ENCODE data around the gene RTN4. TPM values are rescaled to one million over a fixed set of nuclear protein-coding genes. Genes with fewer than 3 reads are reported as not detected.
A peak's percentile ranks its signal among the peaks of the same experiment; 100 is the strongest.
"Not testable (repeated sequence)": the region's sequence is repeated elsewhere in the genome, so short reads cannot be mapped to it uniquely, and the experiment has no call there.

The RTN4 gene
- total RNA-seq, 2 donors from 2014 or later: 199 to 280 TPM

- no peak for DNase-seq
- Histone ChIP-seq H3K27me3 (no peaks in the 10 kb centered on the region), H3K9me3 (no peaks in the 10 kb centered on the region), H3K27ac (no peak overlapping the region), H3K36me3 (no peaks in the 10 kb centered on the region), H3K4me1 (peaks cover 3% of the 10 kb centered on the region), H3K4me3 (no peak overlapping the region), H3K9ac (ENCODE audit: low read depth in 2 of 2, low read length in 2 of 2) (no peak overlapping the region)
- TF ChIP-seq, protein P1, sequence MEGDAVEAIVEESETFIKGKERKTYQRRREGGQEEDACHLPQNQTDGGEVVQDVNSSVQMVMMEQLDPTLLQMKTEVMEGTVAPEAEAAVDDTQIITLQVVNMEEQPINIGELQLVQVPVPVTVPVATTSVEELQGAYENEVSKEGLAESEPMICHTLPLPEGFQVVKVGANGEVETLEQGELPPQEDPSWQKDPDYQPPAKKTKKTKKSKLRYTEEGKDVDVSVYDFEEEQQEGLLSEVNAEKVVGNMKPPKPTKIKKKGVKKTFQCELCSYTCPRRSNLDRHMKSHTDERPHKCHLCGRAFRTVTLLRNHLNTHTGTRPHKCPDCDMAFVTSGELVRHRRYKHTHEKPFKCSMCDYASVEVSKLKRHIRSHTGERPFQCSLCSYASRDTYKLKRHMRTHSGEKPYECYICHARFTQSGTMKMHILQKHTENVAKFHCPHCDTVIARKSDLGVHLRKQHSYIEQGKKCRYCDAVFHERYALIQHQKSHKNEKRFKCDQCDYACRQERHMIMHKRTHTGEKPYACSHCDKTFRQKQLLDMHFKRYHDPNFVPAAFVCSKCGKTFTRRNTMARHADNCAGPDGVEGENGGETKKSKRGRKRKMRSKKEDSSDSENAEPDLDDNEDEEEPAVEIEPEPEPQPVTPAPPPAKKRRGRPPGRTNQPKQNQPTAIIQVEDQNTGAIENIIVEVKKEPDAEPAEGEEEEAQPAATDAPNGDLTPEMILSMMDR (IDR thresholded peaks at IDR 0.05): no peak
- intact Hi-C loops (cut with DNase I): no loop called here
Measured at GRCh38 chr2:55096586-55096985, 46.3 kb upstream of the RTN4 start.

DNA sequence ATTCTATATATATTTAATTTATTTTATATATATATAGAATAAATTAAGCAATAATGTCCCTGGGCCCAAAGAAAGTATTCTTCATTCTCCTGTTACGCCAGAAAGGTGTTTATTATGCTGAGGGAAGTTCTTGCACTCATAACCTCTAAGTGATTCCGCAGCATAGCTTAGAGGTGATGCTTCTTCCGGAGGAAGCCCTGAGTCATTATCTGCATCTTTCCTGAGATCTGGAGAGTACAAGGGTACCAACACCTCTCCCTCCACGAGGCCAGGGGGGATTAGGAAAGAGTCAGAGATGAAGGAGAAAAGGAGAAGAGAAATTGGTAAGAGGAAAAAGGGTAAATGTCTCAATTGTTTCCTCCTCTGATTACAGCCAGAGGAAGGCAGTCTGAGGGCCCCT is 43.1 kb upstream of the RTN4 start:
- no peaks in the 10 kb centered on the region for H3K4me1 ChIP-seq
- intact Hi-C loops (cut with DNase I): no loop called here
- no peaks in the 10 kb centered on the region for H3K27me3 ChIP-seq

GRCh38 chr2:55092439-55092838 is 42.2 kb upstream of the RTN4 start:
- TF ChIP-seq, protein P1 (IDR thresholded peaks at IDR 0.05): no peak
- Histone ChIP-seq H3K27me3 (no peaks in the 10 kb centered on the region), H3K4me3 (no peak overlapping the region), H3K9me3 (no peaks in the 10 kb centered on the region), H3K4me1 (no peaks in the 10 kb centered on the region), H3K36me3 (no peaks in the 10 kb centered on the region), H3K27ac (peak overlapping the region; percentile 45), H3K9ac (ENCODE audit: low read depth in 2 of 2, low read length in 2 of 2) (no peak overlapping the region)
- intact Hi-C loops (cut with DNase I): no loop called here
- peak; percentile 49 for DNase-seq

More for the DNA sequence above, 43.1 kb upstream of the RTN4 start:
- no peak for DNase-seq
- no peak overlapping the region for H3K9ac ChIP-seq (ENCODE audit: low read depth in 2 of 2, low read length in 2 of 2)
- H3K36me3 ChIP-seq: no peaks in the 10 kb centered on the region
- TF ChIP-seq, protein P1 (IDR thresholded peaks at IDR 0.05): no peak
- no peak overlapping the region for H3K4me3 ChIP-seq
- no peaks in the 10 kb centered on the region for H3K9me3 ChIP-seq
- H3K27ac ChIP-seq: no peak overlapping the region

DNA sequence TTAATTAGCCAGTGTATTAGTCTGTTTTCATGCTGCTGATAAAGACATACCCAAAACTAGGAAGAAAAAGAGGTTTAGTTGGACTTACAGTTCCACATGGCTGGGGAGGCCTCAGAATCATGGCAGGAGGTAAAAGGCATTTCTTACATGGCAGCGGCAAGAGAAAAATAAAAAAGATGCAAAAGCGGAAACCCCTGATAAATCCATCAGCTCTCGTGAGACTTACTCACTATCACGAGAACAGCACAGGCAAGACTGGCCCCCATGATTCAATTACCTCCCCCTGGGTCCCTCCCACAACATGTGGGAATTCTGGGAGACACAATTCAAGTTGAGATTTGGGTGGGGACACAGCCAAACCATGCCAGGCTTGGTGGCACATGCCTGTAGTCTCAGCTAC is 41.4 kb upstream of the RTN4 start:
- H3K4me3 ChIP-seq; H3K27ac ChIP-seq; H3K9me3 ChIP-seq; DNase-seq; H3K36me3 ChIP-seq; intact Hi-C loops (cut with DNase I); H3K9ac ChIP-seq (ENCODE audit: low read depth in 2 of 2, low read length in 2 of 2); H3K27me3 ChIP-seq; H3K4me1 ChIP-seq: not testable (repeated sequence)

DNA sequence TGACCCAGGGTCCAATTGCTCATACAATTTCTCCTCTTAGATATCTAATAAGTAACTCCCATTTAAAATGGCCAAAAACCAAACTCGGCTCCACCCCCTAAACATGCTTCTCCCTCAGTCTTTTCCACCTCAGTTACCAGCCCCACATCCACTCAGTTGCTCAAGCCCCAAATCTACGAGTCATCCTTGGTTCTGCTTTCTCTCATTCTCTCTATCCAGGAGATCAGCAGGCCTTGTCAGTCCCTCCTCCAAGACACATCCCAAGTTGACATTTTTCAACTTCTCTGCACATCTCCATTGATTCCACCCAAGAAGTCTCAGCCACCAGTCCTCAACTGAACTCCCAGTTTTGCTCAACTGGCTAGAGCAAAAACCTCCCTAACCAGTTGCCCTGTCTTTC is 40.5 kb upstream of the RTN4 start:
- no peak for DNase-seq
- H3K36me3 ChIP-seq: no peaks in the 10 kb centered on the region
- H3K27ac ChIP-seq: no peak overlapping the region
- H3K9me3 ChIP-seq: no peaks in the 10 kb centered on the region
- no peaks in the 10 kb centered on the region for H3K4me1 ChIP-seq
- no peak overlapping the region for H3K9ac ChIP-seq (ENCODE audit: low read depth in 2 of 2, low read length in 2 of 2)
- intact Hi-C loops (cut with DNase I): no loop called here
- H3K4me3 ChIP-seq: no peak overlapping the region
- no peaks in the 10 kb centered on the region for H3K27me3 ChIP-seq
- TF ChIP-seq, protein P1 (IDR thresholded peaks at IDR 0.05): no peak

DNA sequence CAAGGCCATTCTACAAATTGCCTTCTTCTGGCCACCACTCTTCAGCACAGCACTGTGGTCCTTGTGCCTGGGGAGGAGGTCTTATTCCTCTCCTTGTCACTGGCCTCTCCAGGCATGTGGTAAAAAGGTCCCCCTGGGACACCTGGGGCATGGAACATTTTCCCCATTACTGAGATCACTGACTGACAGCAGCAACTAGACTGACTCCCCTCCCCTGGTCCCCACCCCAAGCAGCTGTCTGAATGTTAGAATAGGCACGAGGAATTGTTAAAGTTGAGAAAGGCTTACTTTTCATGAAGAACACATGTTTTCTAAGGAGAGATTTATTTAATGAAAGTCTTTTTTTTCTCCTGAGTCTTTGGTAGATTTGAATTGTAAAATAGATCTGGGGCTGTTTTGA is 39.5 kb upstream of the RTN4 start:
- Histone ChIP-seq H3K36me3 (no peaks in the 10 kb centered on the region), H3K27me3 (no peaks in the 10 kb centered on the region), H3K9ac (ENCODE audit: low read depth in 2 of 2, low read length in 2 of 2) (no peak overlapping the region), H3K9me3 (no peaks in the 10 kb centered on the region), H3K4me3 (no peak overlapping the region), H3K4me1 (no peaks in the 10 kb centered on the region), H3K27ac (no peak overlapping the region)
- TF ChIP-seq, protein P1 (IDR thresholded peaks at IDR 0.05): no peak
- intact Hi-C loops (cut with DNase I): no loop called here
- no peak for DNase-seq
